K562 treated with DMSO at 1 percent for 48 hours (cell line): ENCODE results near the gene TAS2R39. TPM values are rescaled to one million over a fixed set of nuclear protein-coding genes. Genes with fewer than 3 reads are reported as not detected.

Experiments
- total RNA-seq: library from RNA; unstranded; fragments of 300-600 nt; gene quantifications from 2 replicates; pipeline ENCODE4 v1.2.3, GENCODE V29; 2022; ENCODE audit warnings: low replicate concordance; ENCODE audit errors: extremely low read depth

The TAS2R39 gene
- not detected in 2 replicates for total RNA-seq

GRCh38 chr7:143183024-143183423 is at the start of gene TAS2R39:
TAS2R39 (plus strand) TSS chr7:143183419; CDS start chr7:143183419, 0 bp downstream.

DNA sequence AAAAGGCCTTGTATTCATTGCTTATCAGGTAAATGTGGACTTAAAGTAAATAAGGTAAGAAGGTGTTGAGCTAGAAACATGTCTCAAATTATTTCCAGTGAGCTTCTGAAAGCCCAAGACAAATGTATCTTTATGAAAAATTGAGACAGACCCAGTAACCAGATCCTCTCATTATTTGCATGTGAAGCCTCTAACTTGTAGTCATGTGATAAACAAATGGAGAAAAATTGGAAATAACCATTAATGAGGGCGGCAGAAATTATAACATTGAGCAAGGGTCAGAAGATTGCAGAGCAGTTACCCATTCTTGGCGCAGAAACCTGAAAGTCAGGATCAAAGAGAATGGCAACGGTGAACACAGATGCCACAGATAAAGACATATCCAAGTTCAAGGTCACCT is 38.5 kb downstream of the TAS2R39 start, which contains the start of gene TAS2R40:
TSS of gene TAS2R40 (plus strand) at position 301 of the 400 bp plus-strand sequence. CDS start at position 343, 42 bp downstream.

Other genes starting within 250 kb of the TAS2R39 start
- not detected in 2 replicates for gene TRPV5, start 249.7 kb upstream of the TAS2R39 start, total RNA-seq
- not detected in 2 replicates for gene LLCFC1, start 243.9 kb upstream of the TAS2R39 start, total RNA-seq
- gene KEL, start 221.1 kb upstream of the TAS2R39 start, total RNA-seq = not detected in 2 replicates
- gene OR9A2, start 156.3 kb upstream of the TAS2R39 start, total RNA-seq = not detected in 2 replicates
- gene OR6V1, start 131.1 kb upstream of the TAS2R39 start, total RNA-seq = not detected in 2 replicates
- gene PIP, start 51.3 kb upstream of the TAS2R39 start, total RNA-seq = not detected in 2 replicates
- not detected in 2 replicates for gene TAS2R40, start 38.6 kb downstream of the TAS2R39 start, total RNA-seq
- 397 TPM in 1 of 2 replicates, not detected in the other for gene GSTK1, start 80.0 kb downstream of the TAS2R39 start, total RNA-seq
- not detected in 2 replicates for gene TMEM139, start 101.5 kb downstream of the TAS2R39 start, total RNA-seq
- not detected in 2 replicates for gene CASP2, start 104.9 kb downstream of the TAS2R39 start, total RNA-seq
- not detected in 2 replicates for gene CLCN1, start 132.7 kb downstream of the TAS2R39 start, total RNA-seq
- not detected in 2 replicates for gene FAM131B, start 179.3 kb downstream of the TAS2R39 start, total RNA-seq
- not detected in 2 replicates for gene ZYX, start 197.9 kb downstream of the TAS2R39 start, total RNA-seq
- gene EPHA1, start 225.4 kb downstream of the TAS2R39 start, total RNA-seq = not detected in 2 replicates